ENCODE data around the gene DGKI.

DNA sequence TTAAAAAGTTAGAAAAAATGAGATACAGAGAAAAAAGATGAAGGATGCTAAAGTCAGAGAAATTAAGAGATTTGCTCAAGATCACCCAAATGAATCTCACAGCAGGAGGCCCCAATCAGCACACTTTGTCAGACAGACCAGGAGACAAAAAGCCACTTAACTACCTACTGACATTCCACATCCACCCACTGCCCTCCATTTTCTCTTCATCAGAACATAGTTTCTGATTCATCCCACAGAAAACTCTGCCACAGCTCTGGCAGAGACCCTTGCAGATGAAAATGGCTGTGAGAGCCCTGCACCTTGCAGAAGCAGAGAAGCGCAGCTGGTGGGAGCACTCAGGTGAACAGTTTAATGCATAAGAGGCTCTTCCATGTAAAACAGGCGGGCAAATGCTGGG is 26.6 kb downstream of the DGKI start:
- no peak for TF ChIP-seq POLR2A (IDR thresholded peaks at IDR 0.05)
- TF ChIP-seq, protein P1, sequence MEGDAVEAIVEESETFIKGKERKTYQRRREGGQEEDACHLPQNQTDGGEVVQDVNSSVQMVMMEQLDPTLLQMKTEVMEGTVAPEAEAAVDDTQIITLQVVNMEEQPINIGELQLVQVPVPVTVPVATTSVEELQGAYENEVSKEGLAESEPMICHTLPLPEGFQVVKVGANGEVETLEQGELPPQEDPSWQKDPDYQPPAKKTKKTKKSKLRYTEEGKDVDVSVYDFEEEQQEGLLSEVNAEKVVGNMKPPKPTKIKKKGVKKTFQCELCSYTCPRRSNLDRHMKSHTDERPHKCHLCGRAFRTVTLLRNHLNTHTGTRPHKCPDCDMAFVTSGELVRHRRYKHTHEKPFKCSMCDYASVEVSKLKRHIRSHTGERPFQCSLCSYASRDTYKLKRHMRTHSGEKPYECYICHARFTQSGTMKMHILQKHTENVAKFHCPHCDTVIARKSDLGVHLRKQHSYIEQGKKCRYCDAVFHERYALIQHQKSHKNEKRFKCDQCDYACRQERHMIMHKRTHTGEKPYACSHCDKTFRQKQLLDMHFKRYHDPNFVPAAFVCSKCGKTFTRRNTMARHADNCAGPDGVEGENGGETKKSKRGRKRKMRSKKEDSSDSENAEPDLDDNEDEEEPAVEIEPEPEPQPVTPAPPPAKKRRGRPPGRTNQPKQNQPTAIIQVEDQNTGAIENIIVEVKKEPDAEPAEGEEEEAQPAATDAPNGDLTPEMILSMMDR (IDR thresholded peaks at IDR 0.05) = no peak

Measured in thyroid gland (tissue), 4 donors.